Cardiac muscle cell (in vitro differentiated cells and primary cell): ENCODE measurements around the gene XRRA1. TPM values are rescaled to one million over a fixed set of nuclear protein-coding genes. Genes with fewer than 3 reads are reported as not detected.

Experiments used
- DNase-seq, 2 donors: peaks; one replicate each; pipeline versions ENCODE4 v3.0.0 to v3.0.0-alpha.2; 2010 to 2017; ENCODE audit warnings: low read depth in 1 of 2, low spot score in 1 of 2
- H3K27ac ChIP-seq: fragments of 200-600 bp; sonication (generic); 2 replicates; pipeline ENCODE4 v1.5.1; 2016
- H3K27me3 ChIP-seq: fragments of 200-600 bp; sonication (generic); 2 replicates; pipeline ENCODE4 v1.6.0; 2016; ENCODE audit warnings: control low read depth
- H3K36me3 ChIP-seq: fragments of 200-600 bp; sonication (generic); 2 replicates; pipeline ENCODE4 v1.5.1; 2016; ENCODE audit warnings: control low read depth
- H3K4me1 ChIP-seq: fragments of 200-600 bp; sonication (generic); 2 replicates; pipeline ENCODE4 v1.8.1; 2017; ENCODE audit warnings: low read depth, mild to moderate bottlenecking, mixed run types
- H3K4me3 ChIP-seq: fragments of 200-600 bp; sonication (generic); 2 replicates; pipeline ENCODE4 v1.5.1; 2016; ENCODE audit warnings: mild to moderate bottlenecking
- H3K9me3 ChIP-seq: fragments of 200-600 bp; sonication (generic); 2 replicates; pipeline ENCODE4 v1.5.1; 2017; ENCODE audit warnings: low read depth, mild to moderate bottlenecking, control low read depth
- CTCF ChIP-seq: IDR thresholded peaks from 2 replicates; pipeline ENCODE4 v1.5.1; 2012; ENCODE audit warnings: low read depth, mild to moderate bottlenecking, low read length
- polyA plus RNA-seq: library from polyadenylated mRNA; unstranded; fragments of >200 nt; fragmentation: Nextera tagmentation; extraction: Ambion mirVana; gene quantifications from 2 replicates; pipeline ENCODE4 v1.2.1, GENCODE V29; 2016
- total RNA-seq: library from RNA; depleted of rRNA; stranded (reverse); fragments of >200 nt; gene quantifications from 2 replicates; pipeline ENCODE4 v1.2.3, GENCODE V29; 2016

XRRA1 gene
- total and polyA plus RNA-seq, 2 experiments from 2014 or later, result 16.0 to 35.9 TPM

GRCh38 chr11:74791333-74792100, 157.4 kb downstream of the XRRA1 start:
- Histone ChIP-seq H3K27ac (no peak overlapping the region), H3K9me3 (no peaks in the 10 kb centered on the region), H3K27me3 (no peaks in the 10 kb centered on the region), H3K4me3 (no peak overlapping the region), H3K36me3 (peaks cover 16% of the 10 kb centered on the region), H3K4me1 (no peaks in the 10 kb centered on the region)
- no peak for DNase-seq
- TF ChIP-seq CTCF, result no peak

Other genes starting within 250 kb of the XRRA1 start
- not detected in 2 replicates for gene CHRDL2, start 217.7 kb downstream of the XRRA1 start, total RNA-seq
- gene CHRDL2, start 217.7 kb downstream of the XRRA1 start, polyA plus RNA-seq, result not detected in 2 replicates
- 10.0 and 15.3 TPM in 2 replicates for gene RNF169, start 200.2 kb downstream of the XRRA1 start, total RNA-seq
- gene RNF169, start 200.2 kb downstream of the XRRA1 start, polyA plus RNA-seq, result 3.3 and 4.0 TPM in 2 replicates
- gene SPCS2, start 175 bp upstream of the XRRA1 start, total RNA-seq, result 38.1 and 48.5 TPM in 2 replicates
- 333 and 430 TPM in 2 replicates for gene SPCS2, start 175 bp upstream of the XRRA1 start, polyA plus RNA-seq
- 9.7 and 14.3 TPM in 2 replicates for gene NEU3, start 39.8 kb upstream of the XRRA1 start, total RNA-seq
- 3.5 and 4.4 TPM in 2 replicates for gene NEU3, start 39.8 kb upstream of the XRRA1 start, polyA plus RNA-seq
- not detected in 2 replicates for gene OR2AT4, start 147.8 kb upstream of the XRRA1 start, total RNA-seq
- not detected in 2 replicates for gene OR2AT4, start 147.8 kb upstream of the XRRA1 start, polyA plus RNA-seq
- gene SLCO2B1, start 202.0 kb upstream of the XRRA1 start, total RNA-seq, result not detected in 2 replicates
- gene SLCO2B1, start 202.0 kb upstream of the XRRA1 start, polyA plus RNA-seq, result 0.07 TPM in 1 of 2 replicates, not detected in the other